ENCODE data around the gene KCNT2. TPM values are rescaled to one million over a fixed set of nuclear protein-coding genes. Genes with fewer than 3 reads are reported as not detected.

KCNT2 gene
- total RNA-seq, 2 experiments from 2014 or later: not detected

GRCh38 chr1:196593955-196594354 is 14.3 kb downstream of the KCNT2 start:
- ChIA-PET CTCF (no interaction called here), POLR2A (no interaction called here)

GRCh38 chr1:196590959-196591358 is 17.3 kb downstream of the KCNT2 start:
- CTCF ChIA-PET: interaction anchor here (1.4 kb wide), 1 partner anchor 13 kb away, joined by 3 read pairs; no protein-coding TSS in a partner anchor
- POLR2A ChIA-PET: no interaction called here

- ChIA-PET CTCF (interaction anchor here (1.4 kb wide), 1 partner anchor 12 kb away, joined by 3 read pairs; no protein-coding TSS in a partner anchor), POLR2A (no interaction called here)
Measured at GRCh38 chr1:196590012-196590708, 18.1 kb downstream of the KCNT2 start.

- POLR2A ChIA-PET: no interaction called here
Measured at GRCh38 chr1:196584696-196585095, 23.5 kb downstream of the KCNT2 start.

GRCh38 chr1:196577386-196577785 is 30.9 kb downstream of the KCNT2 start:
- ChIA-PET POLR2A (no interaction called here), CTCF (no interaction called here)

More at GRCh38 chr1:196584696-196585095, 23.5 kb downstream of the KCNT2 start:
- CTCF ChIA-PET: no interaction called here

GRCh38 chr1:196573226-196573625 is 35.0 kb downstream of the KCNT2 start:
- POLR2A ChIA-PET: no interaction called here

GRCh38 chr1:196567238-196567637 is 41.0 kb downstream of the KCNT2 start:
- ChIA-PET CTCF (no interaction called here), POLR2A (no interaction called here)

More at GRCh38 chr1:196573226-196573625, 35.0 kb downstream of the KCNT2 start:
- CTCF ChIA-PET: no interaction called here

GRCh38 chr1:196563768-196564167 is 44.5 kb downstream of the KCNT2 start:
- POLR2A ChIA-PET: no interaction called here
- CTCF ChIA-PET: no interaction called here

- CTCF ChIA-PET: no interaction called here
- POLR2A ChIA-PET: no interaction called here
Measured at GRCh38 chr1:196559314-196559713, 48.9 kb downstream of the KCNT2 start.

- POLR2A ChIA-PET: no interaction called here
Measured at GRCh38 chr1:196558411-196558810, 49.8 kb downstream of the KCNT2 start.

GRCh38 chr1:196557797-196558196 is 50.4 kb downstream of the KCNT2 start:
- POLR2A ChIA-PET: no interaction called here
- CTCF ChIA-PET: no interaction called here

More at GRCh38 chr1:196558411-196558810, 49.8 kb downstream of the KCNT2 start:
- CTCF ChIA-PET: no interaction called here

- ChIA-PET CTCF (no interaction called here), POLR2A (no interaction called here)
Measured at GRCh38 chr1:196550731-196551130, 57.5 kb downstream of the KCNT2 start.

- CTCF ChIA-PET: no interaction called here
- POLR2A ChIA-PET: no interaction called here
Measured at GRCh38 chr1:196546272-196547111, 61.7 kb downstream of the KCNT2 start.

- POLR2A ChIA-PET: no interaction called here
- CTCF ChIA-PET: no interaction called here
Measured at GRCh38 chr1:196545222-196545621, 63.0 kb downstream of the KCNT2 start.

GRCh38 chr1:196544617-196545016 is 63.6 kb downstream of the KCNT2 start:
- ChIA-PET POLR2A (no interaction called here), CTCF (no interaction called here)

- POLR2A ChIA-PET: no interaction called here
- CTCF ChIA-PET: no interaction called here
Measured at GRCh38 chr1:196543833-196544232, 64.4 kb downstream of the KCNT2 start.

GRCh38 chr1:196538473-196538872 is 69.8 kb downstream of the KCNT2 start:
- ChIA-PET POLR2A (no interaction called here), CTCF (no interaction called here)

- ChIA-PET POLR2A (no interaction called here), CTCF (no interaction called here)
Measured at GRCh38 chr1:196535727-196536126, 72.5 kb downstream of the KCNT2 start.

GRCh38 chr1:196531737-196532524 is 76.3 kb downstream of the KCNT2 start:
- CTCF ChIA-PET: no interaction called here

GRCh38 chr1:196527919-196528318 is 80.3 kb downstream of the KCNT2 start:
- CTCF ChIA-PET: no interaction called here
- POLR2A ChIA-PET: no interaction called here

More at GRCh38 chr1:196531737-196532524, 76.3 kb downstream of the KCNT2 start:
- POLR2A ChIA-PET: no interaction called here
